ENCODE data around the gene KRTAP4-6. TPM values are rescaled to one million over a fixed set of nuclear protein-coding genes. Genes with fewer than 3 reads are reported as not detected.
A peak's percentile ranks its signal among the peaks of the same experiment; 100 is the strongest.
"Not testable (repeated sequence)": the region's sequence is repeated elsewhere in the genome, so short reads cannot be mapped to it uniquely, and the experiment has no call there.

The KRTAP4-6 gene
- total RNA-seq, 6 donors from 2014 or later = not detected

DNA sequence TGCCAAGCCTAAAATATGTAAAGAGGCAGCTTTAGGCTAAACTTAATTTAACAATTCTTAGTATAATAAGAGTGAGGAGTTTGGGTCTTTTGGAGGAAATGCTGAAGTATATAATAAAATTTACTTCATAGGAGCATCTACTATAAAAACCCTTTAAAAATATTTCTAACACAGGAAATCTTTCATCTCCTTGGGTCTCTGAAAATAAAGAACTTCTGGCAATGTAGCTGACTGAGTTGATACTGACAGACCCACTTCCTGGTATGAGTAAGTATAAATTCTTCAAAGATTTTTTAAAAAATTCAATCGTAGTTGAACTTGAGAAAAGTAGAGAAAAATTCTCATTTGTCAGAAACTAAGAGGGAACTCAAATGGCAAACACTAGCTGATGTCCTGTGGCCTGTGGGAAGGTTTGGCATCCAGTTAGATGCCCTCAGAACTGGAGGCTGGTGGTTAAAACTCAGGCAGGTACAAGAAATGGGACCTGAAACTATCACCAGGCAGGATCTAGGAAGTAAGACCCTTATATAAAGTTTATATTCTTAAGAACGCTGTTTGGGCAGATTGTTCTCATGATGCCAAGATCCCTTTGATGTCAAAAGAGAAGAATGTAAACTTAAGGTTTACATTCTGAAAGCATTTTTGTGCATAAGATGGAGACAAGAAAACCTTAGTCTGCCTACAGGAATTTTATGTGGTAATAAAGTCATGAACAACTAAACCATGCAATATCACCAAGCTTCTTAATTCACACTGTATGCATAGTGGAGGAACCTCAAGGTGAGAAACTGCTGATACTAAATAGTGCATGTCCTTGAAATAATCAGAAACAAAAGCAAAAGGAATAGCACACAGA lies 6.2 kb downstream of the KRTAP4-6 start:
- Histone ChIP-seq H3K4me3 (no peak overlapping the region), H3K4me1 (no peaks in the 10 kb centered on the region), H3K27ac (no peak overlapping the region), H3K9me3 (no peaks in the 10 kb centered on the region), H3K36me3 (no peaks in the 10 kb centered on the region), H3K27me3 (no peaks in the 10 kb centered on the region)
- TF ChIP-seq POLR2AphosphoS5 (IDR thresholded peaks at IDR 0.05) (no peak), POLR2A (IDR thresholded peaks at IDR 0.05) (no peak), EP300 (IDR thresholded peaks at IDR 0.05) (no peak), CTCF (IDR thresholded peaks at IDR 0.05) (no peak)
- DNase-seq (no peak), ATAC-seq (ENCODE audit: low FRiP score in 2 of 2) (no peak)
- WGBS, 2 donors = 52 to 56% methylated on average over 2 of the region's 2 CpGs

DNA sequence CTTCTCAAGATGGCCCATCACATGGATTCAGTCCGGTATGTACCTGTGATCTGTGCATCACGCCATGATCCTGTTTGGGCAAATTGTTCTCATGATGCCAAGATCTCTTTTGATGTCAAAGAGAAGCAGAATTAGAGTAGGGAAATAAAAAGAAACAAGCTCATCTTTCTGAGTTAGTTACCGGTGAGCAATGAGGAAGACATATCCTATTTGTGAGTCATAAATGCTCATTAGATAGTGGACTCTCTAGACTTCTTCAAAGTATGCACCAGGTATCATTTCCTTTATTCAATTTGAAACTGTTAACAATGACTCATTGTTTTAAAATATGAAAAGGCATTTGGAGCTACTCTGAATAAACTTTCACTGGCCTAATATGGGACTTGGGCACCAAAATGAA lies 8.4 kb downstream of the KRTAP4-6 start:
- H3K4me3 ChIP-seq = no peak overlapping the region
- ATAC-seq (ENCODE audit: low FRiP score in 2 of 2) (no peak), DNase-seq (no peak)
- no peak overlapping the region for H3K27ac ChIP-seq
- no peaks in the 10 kb centered on the region for H3K27me3 ChIP-seq
- TF ChIP-seq POLR2AphosphoS5 (IDR thresholded peaks at IDR 0.05) = no peak
- no peak for TF ChIP-seq POLR2A (IDR thresholded peaks at IDR 0.05)
- no peak for TF ChIP-seq EP300 (IDR thresholded peaks at IDR 0.05)
- no peak for TF ChIP-seq CTCF (IDR thresholded peaks at IDR 0.05)
- H3K4me1 ChIP-seq = no peaks in the 10 kb centered on the region
- H3K9me3 ChIP-seq = no peaks in the 10 kb centered on the region
- 78 to 87% methylated on average over 3 of the region's 3 CpGs for WGBS, 2 donors
- no peaks in the 10 kb centered on the region for H3K36me3 ChIP-seq

DNA sequence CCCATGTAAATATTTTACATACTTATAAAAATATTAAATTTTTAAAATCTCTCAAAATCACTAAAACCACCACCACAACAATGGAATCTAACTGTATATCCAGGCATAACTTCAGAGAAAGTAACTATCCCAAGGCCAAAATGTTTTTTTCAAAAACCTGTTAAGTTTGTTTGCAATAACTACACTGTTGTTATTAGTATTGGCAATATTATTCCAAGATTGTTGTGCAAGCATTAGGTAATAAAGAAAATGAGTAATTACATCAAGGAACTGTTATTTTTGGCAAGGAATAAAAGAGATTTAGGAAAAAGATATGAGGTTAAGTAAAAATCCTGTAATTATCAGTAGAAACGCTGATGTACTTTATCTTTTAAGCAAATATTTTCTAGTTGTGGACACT lies 13.0 kb downstream of the KRTAP4-6 start:
- TF ChIP-seq CTCF (IDR thresholded peaks at IDR 0.05) (no peak), POLR2AphosphoS5 (IDR thresholded peaks at IDR 0.05) (no peak), POLR2A (IDR thresholded peaks at IDR 0.05) (no peak), EP300 (IDR thresholded peaks at IDR 0.05) (no peak)
- Histone ChIP-seq H3K36me3 (no peaks in the 10 kb centered on the region), H3K4me1 (no peaks in the 10 kb centered on the region), H3K9me3 (no peaks in the 10 kb centered on the region), H3K27me3 (no peaks in the 10 kb centered on the region), H3K4me3 (no peak overlapping the region), H3K27ac (no peak overlapping the region)
- ATAC-seq (ENCODE audit: low FRiP score in 2 of 2) (no peak), DNase-seq (no peak)
- WGBS, 2 donors = 56 to 61% methylated on average over 1 of the region's 1 CpG

- Histone ChIP-seq H3K27ac (no peak overlapping the region), H3K36me3 (no peaks in the 10 kb centered on the region), H3K9me3 (no peaks in the 10 kb centered on the region), H3K4me3 (no peak overlapping the region), H3K27me3 (no peaks in the 10 kb centered on the region), H3K4me1 (no peaks in the 10 kb centered on the region)
- 75 to 79% methylated on average over 3 of the region's 3 CpGs for WGBS, 2 donors
- DNase-seq (no peak), ATAC-seq (ENCODE audit: low FRiP score in 2 of 2) (no peak)
- no peak for TF ChIP-seq POLR2A (IDR thresholded peaks at IDR 0.05)
- no peak for TF ChIP-seq POLR2AphosphoS5 (IDR thresholded peaks at IDR 0.05)
- TF ChIP-seq EP300 (IDR thresholded peaks at IDR 0.05) = no peak
- TF ChIP-seq CTCF (IDR thresholded peaks at IDR 0.05) = no peak
These were observed 13.9 kb downstream of the KRTAP4-6 start for GRCh38 chr17:41126412-41126811.

DNA sequence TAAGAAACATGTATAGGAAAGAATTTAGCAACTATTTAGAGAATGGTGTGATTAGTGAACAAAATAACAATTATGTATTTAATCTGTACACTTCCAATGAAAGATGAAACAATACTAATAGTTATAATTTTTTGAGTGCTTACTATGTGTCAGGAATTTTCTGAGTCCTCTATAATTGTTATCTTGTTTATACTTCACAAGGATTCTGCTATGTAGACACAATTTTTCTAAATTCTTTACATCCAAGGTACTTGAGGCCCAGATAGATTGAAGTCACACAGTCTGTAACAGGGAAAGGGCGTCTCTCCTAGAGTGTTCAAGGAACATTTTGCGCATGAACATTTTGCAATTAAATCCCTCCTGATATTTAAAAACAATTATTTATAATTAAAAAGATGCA lies 15.3 kb downstream of the KRTAP4-6 start:
- no peaks in the 10 kb centered on the region for H3K27me3 ChIP-seq
- no peak overlapping the region for H3K27ac ChIP-seq
- no peak for TF ChIP-seq POLR2A (IDR thresholded peaks at IDR 0.05)
- no peak for TF ChIP-seq POLR2AphosphoS5 (IDR thresholded peaks at IDR 0.05)
- TF ChIP-seq EP300 (IDR thresholded peaks at IDR 0.05) = no peak
- no peak for TF ChIP-seq CTCF (IDR thresholded peaks at IDR 0.05)
- no peak for ATAC-seq (ENCODE audit: low FRiP score in 2 of 2)
- H3K36me3 ChIP-seq = no peaks in the 10 kb centered on the region
- no peaks in the 10 kb centered on the region for H3K9me3 ChIP-seq
- DNase-seq = no peak
- WGBS, 2 donors = 100% methylated on average over 2 of the region's 2 CpGs
- H3K4me1 ChIP-seq = no peaks in the 10 kb centered on the region
- no peak overlapping the region for H3K4me3 ChIP-seq

- H3K36me3 ChIP-seq; H3K4me3 ChIP-seq; DNase-seq; H3K4me1 ChIP-seq; ATAC-seq (ENCODE audit: low FRiP score in 2 of 2); H3K27ac ChIP-seq; H3K27me3 ChIP-seq; H3K9me3 ChIP-seq: not testable (repeated sequence)
- WGBS, 2 donors = 78 to 83% methylated on average over 2 to 3 of the region's 3 CpGs
These were observed 16.4 kb downstream of the KRTAP4-6 start, which contains the start of gene KRTAP4-12 for GRCh38 chr17:41123991-41124371. KRTAP4-12 (minus strand) TSS chr17:41124182; CDS start chr17:41124122, 60 bp downstream.

DNA sequence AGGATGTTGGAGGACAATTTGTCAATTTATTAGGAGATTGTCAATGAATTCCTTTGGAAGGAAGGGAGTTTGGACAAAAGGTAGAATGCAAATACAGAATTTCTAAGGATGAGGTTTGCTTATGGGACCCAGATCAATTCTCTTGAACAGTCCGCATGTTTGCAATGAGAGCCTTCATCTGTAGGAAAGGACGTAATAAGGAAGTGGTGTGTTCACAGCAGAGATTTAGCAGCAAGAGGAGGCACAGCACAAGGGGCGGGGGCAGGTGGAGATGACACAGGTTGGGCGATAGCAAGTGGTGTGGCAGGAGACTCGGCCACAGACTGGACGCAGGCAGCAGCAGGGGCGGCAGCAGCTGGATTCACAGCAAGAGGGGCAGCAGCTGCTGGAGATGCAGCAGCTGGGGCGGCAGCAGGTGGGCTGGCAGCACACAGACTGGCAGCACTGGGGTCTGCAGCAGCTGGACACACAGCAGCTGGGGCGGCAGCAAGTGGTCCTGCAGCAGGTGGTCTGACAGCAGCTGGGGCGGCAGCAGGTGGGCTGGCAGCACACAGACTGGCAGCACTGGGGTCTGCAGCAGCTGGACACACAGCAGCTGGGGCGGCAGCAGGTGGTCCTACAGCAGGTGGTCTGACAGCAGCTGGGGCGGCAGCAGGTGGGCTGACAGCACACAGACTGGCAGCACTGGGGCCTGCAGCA lies 16.9 kb downstream of the KRTAP4-6 start:
- not testable (repeated sequence) for H3K4me1 ChIP-seq; ATAC-seq (ENCODE audit: low FRiP score in 2 of 2); H3K9me3 ChIP-seq; H3K4me3 ChIP-seq; H3K36me3 ChIP-seq; H3K27me3 ChIP-seq; H3K27ac ChIP-seq
- peak in 1 of 2 donors; percentile 58 for DNase-seq
- WGBS, 2 donors = 86 to 91% methylated on average over 7 to 12 of the region's 12 CpGs

All from upper lobe of left lung (tissue), 6 donors.